ENCODE measurements around the gene HIPK1.

HIPK1 gene

GRCh38 chr1:113950908-113951307, 21.8 kb downstream of the HIPK1 start:
- TF ChIP-seq, protein P1, sequence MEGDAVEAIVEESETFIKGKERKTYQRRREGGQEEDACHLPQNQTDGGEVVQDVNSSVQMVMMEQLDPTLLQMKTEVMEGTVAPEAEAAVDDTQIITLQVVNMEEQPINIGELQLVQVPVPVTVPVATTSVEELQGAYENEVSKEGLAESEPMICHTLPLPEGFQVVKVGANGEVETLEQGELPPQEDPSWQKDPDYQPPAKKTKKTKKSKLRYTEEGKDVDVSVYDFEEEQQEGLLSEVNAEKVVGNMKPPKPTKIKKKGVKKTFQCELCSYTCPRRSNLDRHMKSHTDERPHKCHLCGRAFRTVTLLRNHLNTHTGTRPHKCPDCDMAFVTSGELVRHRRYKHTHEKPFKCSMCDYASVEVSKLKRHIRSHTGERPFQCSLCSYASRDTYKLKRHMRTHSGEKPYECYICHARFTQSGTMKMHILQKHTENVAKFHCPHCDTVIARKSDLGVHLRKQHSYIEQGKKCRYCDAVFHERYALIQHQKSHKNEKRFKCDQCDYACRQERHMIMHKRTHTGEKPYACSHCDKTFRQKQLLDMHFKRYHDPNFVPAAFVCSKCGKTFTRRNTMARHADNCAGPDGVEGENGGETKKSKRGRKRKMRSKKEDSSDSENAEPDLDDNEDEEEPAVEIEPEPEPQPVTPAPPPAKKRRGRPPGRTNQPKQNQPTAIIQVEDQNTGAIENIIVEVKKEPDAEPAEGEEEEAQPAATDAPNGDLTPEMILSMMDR (conservative IDR thresholded peaks at IDR 0.05; ENCODE audit: low read depth, low read length): no peak
- no peak for DNase-seq (ENCODE audit: low read depth)
- H3K4me3 ChIP-seq (ENCODE audit: low read length): no peak overlapping the region

DNA sequence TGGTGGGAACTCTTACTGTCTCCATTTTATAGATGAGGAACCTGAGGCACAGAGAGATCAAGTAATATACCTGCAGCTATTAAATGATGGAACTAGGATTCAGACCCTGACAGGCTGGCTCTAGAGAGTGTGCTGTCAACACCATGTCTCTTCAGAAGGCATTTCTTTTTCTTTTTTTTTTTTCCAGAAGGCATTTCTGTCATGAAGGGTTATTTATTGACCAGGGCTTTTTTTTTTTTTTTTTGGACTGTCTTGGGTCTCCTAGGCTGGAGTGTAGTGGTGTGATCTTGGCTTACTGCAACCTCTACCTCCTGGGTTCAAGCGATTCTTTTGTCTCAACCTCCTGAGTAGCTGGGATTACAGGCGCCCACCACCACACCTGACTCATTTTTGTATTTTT, 22.6 kb downstream of the HIPK1 start:
- no peak overlapping the region for H3K4me3 ChIP-seq (ENCODE audit: low read length)
- TF ChIP-seq, protein P1 (conservative IDR thresholded peaks at IDR 0.05; ENCODE audit: low read depth, low read length): no peak

DNA sequence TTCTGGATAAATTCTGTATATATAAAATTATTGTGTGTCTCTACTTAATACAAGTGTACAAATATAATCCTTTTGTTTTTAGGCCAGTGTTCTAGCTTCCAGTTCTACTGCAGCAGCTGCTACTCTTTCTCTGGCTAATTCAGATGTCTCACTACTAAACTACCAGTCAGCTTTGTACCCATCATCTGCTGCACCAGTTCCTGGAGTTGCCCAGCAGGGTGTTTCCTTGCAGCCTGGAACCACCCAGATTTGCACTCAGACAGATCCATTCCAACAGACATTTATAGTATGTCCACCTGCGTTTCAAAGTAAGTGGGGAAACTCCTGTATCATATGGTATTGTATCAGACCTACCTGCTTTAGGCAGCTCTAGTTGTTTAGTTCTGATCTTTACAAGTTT, 28.9 kb downstream of the HIPK1 start:
- no peak for DNase-seq (ENCODE audit: low read depth)
- H3K4me3 ChIP-seq (ENCODE audit: low read length): no peak overlapping the region
- TF ChIP-seq, protein P1 (conservative IDR thresholded peaks at IDR 0.05; ENCODE audit: low read depth, low read length): no peak

More for the DNA sequence above, 22.6 kb downstream of the HIPK1 start:
- DNase-seq (ENCODE audit: low read depth): no peak

GRCh38 chr1:113958691-113959090, 29.6 kb downstream of the HIPK1 start:
- no peak for DNase-seq (ENCODE audit: low read depth)
- TF ChIP-seq, protein P1 (conservative IDR thresholded peaks at IDR 0.05; ENCODE audit: low read depth, low read length): no peak
- H3K4me3 ChIP-seq (ENCODE audit: low read length): no peak overlapping the region

DNA sequence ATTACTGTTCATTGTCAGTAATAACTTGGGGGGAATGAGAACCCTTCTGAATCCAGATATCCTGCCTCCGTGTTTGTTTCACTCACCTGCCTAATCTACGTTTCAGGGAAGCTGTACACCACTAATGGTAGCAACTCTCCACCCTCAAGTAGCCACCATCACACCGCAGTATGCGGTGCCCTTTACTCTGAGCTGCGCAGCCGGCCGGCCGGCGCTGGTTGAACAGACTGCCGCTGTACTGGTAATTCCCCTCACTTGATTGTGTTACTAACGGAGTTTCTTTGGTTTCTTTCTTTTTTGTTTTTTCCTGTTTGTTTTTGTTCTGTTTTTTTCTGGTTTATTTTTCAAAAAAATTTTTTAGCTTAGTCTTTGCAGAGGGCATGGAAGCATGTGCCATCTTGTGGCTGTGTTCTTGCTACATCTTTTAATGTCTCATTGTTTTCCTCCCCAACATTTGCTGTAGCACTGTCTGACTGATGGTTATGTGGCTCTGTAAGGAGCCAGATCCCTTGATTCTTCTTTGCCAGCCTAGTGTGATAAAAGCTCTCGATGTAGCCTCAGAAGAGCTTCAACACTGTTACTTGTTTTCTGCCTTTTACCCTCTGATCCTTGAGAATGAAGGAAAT, 34.3 kb downstream of the HIPK1 start:
- DNase-seq (ENCODE audit: low read depth): no peak
- TF ChIP-seq, protein P1 (conservative IDR thresholded peaks at IDR 0.05; ENCODE audit: low read depth, low read length): peak; percentile 10
- H3K4me3 ChIP-seq (ENCODE audit: low read length): no peak overlapping the region

DNA sequence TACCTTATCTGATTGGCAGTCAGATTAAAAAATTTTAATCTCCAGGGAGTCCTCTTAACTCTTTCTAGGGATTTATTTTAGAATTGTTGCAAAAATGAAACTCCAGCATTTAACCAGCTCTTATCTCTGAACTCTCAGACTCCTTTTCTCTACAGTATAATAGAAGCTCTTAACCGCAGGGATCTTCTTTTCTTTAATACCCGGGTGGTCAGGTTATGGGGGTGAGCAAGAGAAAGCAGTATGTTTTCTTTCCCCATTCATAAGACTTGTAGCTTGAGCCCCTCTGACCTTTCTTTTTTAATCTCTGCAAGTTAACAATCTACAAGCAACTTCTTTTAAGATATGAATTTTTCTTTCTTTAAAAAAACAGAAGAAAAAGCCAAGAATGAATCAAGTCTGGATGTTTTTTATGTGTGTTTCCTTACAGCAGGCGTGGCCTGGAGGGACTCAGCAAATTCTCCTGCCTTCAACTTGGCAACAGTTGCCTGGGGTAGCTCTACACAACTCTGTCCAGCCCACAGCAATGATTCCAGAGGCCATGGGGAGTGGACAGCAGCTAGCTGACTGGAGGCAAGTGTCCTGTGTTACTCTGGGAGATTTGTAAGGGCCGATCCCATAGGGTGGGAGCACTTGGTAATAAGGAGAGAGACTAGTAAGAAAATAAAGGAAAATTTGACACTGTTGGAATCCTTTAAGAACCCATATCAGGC, 36.7 kb downstream of the HIPK1 start:
- no peak overlapping the region for H3K4me3 ChIP-seq (ENCODE audit: low read length)
- DNase-seq (ENCODE audit: low read depth): no peak
- TF ChIP-seq, protein P1 (conservative IDR thresholded peaks at IDR 0.05; ENCODE audit: low read depth, low read length): no peak

GRCh38 chr1:113972954-113973353, 43.8 kb downstream of the HIPK1 start:
- no peak overlapping the region for H3K4me3 ChIP-seq (ENCODE audit: low read length)
- TF ChIP-seq, protein P1 (conservative IDR thresholded peaks at IDR 0.05; ENCODE audit: low read depth, low read length): no peak
- DNase-seq (ENCODE audit: low read depth): no peak
